Effector memory CD4-positive, alpha-beta T cell (primary cell): ENCODE measurements around the gene TPRX2.
A peak's percentile ranks its signal among the peaks of the same experiment; 100 is the strongest.
"Not testable (repeated sequence)": the region's sequence is repeated elsewhere in the genome, so short reads cannot be mapped to it uniquely, and the experiment has no call there.

ENCODE experiments used
- DNase-seq, 3 donors: peaks; one replicate each; pipeline ENCODE4 v3.0.0-alpha.2; 2020
- H3K27ac ChIP-seq: 2 replicates; pipeline ENCODE4 v1.7.0; 2013; ENCODE audit warnings: mild to moderate bottlenecking, low read length, moderate library complexity; ENCODE audit not compliant: insufficient read depth, poor library complexity, severe bottlenecking
- H3K27me3 ChIP-seq: replicated peaks from 2 replicates; pipeline ENCODE4 v1.7.0; 2013; ENCODE audit warnings: mild to moderate bottlenecking, low read length; ENCODE audit not compliant: insufficient read depth, control insufficient read depth, poor library complexity, severe bottlenecking
- H3K36me3 ChIP-seq: 2 replicates; pipeline ENCODE4 v1.7.0; 2013; ENCODE audit warnings: mild to moderate bottlenecking, low read length, moderate library complexity; ENCODE audit not compliant: control insufficient read depth, insufficient read depth
- H3K4me1 ChIP-seq: 2 replicates; pipeline ENCODE4 v1.7.0; 2013; ENCODE audit warnings: low read length, mild to moderate bottlenecking; ENCODE audit not compliant: control insufficient read depth, insufficient read depth, poor library complexity, severe bottlenecking
- H3K4me3 ChIP-seq: 2 replicates; pipeline ENCODE4 v1.7.0; 2013; ENCODE audit warnings: low read length, low read depth, mild to moderate bottlenecking; ENCODE audit not compliant: insufficient read depth, poor library complexity, severe bottlenecking
- H3K9me3 ChIP-seq: 2 replicates; pipeline ENCODE4 v1.7.0; 2013; ENCODE audit warnings: mild to moderate bottlenecking, low read length, moderate library complexity; ENCODE audit not compliant: control insufficient read depth

Gene TPRX2

DNA sequence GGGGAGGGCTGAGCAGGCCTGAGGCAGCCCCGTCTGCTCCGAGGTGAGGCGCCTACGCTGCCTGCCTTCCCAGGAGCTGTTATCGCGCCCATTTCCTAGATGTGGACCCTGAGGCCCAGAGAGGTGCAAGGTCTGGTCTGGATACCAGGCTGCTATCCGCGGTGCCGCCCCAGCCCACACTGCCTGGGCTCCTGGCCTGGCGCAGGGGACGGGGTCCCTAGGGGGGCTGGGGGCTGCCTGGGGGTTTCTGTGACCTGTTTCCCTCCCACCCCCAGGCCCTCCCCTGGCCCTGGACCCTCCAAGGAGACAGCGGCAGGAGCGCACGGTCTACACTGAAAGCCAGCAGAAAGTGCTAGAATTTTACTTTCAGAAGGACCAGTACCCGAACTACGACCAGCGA is 803 bp downstream of the TPRX2 start:
- not testable (repeated sequence) for H3K36me3 ChIP-seq, H3K4me3 ChIP-seq, DNase-seq, H3K9me3 ChIP-seq, H3K27me3 ChIP-seq, H3K27ac ChIP-seq, H3K4me1 ChIP-seq

DNA sequence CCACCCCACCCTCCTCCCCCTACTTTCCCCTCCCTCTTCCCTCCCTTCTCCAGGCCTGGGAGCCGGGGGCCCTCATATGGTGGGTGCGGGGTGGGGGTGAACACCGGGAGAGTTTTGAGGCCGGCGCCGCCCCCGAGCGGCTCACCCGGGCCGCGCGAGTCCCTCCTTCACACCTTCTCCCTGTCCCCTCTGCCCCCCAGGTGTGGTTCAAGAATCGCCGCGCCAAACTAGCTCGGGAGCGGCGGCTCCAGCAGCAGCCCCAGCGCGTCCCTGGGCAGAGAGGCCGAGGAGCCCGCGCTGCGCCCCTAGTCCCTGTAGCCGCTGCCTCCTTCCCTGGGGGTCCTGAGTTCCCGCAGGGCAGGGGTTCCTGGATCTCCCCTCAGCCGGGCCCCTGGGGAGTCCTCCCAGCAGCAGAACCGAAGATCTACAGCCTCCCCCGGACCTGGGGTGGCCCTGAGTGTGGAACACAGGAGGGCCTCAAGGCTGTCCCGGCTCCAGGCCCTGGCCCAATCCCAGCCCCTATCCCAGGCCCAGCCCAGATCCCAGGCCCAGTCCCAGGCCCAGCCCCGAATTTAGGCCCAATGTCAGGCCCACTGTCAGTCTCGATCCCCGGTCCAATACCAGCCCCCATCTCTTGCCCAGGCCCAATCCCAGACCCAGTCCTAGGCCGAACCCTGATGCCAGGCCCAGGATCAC is 1.7 kb downstream of the TPRX2 start:
- H3K27me3 ChIP-seq, result no peaks in the 10 kb centered on the region

GRCh38 chr19:47861630-47862029 is 2.6 kb downstream of the TPRX2 start:
- Histone ChIP-seq H3K4me1 (no peaks in the 10 kb centered on the region), H3K27me3 (no peaks in the 10 kb centered on the region), H3K9me3 (no peaks in the 10 kb centered on the region), H3K27ac (no peak overlapping the region), H3K4me3 (no peak overlapping the region), H3K36me3 (no peaks in the 10 kb centered on the region)
- no peak for DNase-seq

More for the DNA sequence above, 1.7 kb downstream of the TPRX2 start:
- no peak overlapping the region for H3K27ac ChIP-seq
- H3K4me1 ChIP-seq, result no peaks in the 10 kb centered on the region
- DNase-seq, result no peak
- H3K4me3 ChIP-seq, result no peak overlapping the region
- H3K36me3 ChIP-seq, result no peaks in the 10 kb centered on the region
- H3K9me3 ChIP-seq, result no peaks in the 10 kb centered on the region

DNA sequence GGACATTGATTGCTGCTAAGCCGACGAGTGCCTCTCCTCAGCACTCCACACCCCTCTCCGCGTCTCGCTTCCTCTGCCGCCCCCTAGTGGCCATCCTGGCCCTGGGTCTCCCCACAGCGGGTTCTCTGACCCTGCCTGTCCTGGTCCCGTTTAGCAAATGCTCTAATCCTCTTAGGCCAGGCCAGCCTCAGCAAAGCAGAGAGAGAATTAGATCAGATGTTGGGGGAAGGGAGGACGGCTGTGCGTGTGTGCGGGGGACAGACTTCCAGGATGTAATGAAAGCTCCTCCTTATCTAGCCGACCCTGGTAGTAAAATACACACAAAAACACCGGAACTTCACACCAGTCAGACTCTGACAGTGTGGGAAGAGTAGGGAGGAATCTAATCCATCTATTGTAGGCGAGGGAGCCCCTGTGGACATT is 4.5 kb downstream of the TPRX2 start:
- Histone ChIP-seq H3K36me3 (no peaks in the 10 kb centered on the region), H3K9me3 (no peaks in the 10 kb centered on the region), H3K4me1 (no peaks in the 10 kb centered on the region), H3K4me3 (no peak overlapping the region), H3K27me3 (no peaks in the 10 kb centered on the region), H3K27ac (no peak overlapping the region)
- DNase-seq, result peak; percentile 43 to 62 (median 44)

- H3K9me3 ChIP-seq, result no peaks in the 10 kb centered on the region
- no peak for DNase-seq
- H3K4me3 ChIP-seq, result no peak overlapping the region
- no peaks in the 10 kb centered on the region for H3K36me3 ChIP-seq
- H3K27me3 ChIP-seq, result no peaks in the 10 kb centered on the region
- H3K27ac ChIP-seq, result no peak overlapping the region
- no peaks in the 10 kb centered on the region for H3K4me1 ChIP-seq
These were observed 6.1 kb downstream of the TPRX2 start for GRCh38 chr19:47865166-47865565.

DNA sequence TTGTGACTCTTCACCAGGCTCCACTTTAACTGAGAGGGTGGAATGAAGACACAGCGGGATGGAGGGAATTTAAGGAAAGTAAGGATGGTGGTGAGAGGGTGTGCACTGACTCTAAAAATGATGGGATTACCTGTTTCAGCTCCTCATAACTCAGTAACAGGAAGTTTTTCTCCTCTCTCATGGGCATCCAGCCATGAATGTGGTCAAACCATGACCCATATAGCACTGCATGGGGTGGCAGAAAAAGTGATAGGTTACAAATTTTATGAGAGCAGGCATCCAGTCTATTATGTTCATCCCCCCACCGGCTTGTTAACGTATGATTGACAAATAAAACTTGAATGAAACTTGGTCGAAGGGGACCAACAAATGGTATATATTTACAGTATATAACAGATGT is 19.9 kb downstream of the TPRX2 start:
- DNase-seq, result no peak
- no peaks in the 10 kb centered on the region for H3K27me3 ChIP-seq
- H3K27ac ChIP-seq, result no peak overlapping the region
- no peaks in the 10 kb centered on the region for H3K9me3 ChIP-seq
- no peaks in the 10 kb centered on the region for H3K36me3 ChIP-seq
- H3K4me3 ChIP-seq, result no peak overlapping the region
- no peaks in the 10 kb centered on the region for H3K4me1 ChIP-seq

DNA sequence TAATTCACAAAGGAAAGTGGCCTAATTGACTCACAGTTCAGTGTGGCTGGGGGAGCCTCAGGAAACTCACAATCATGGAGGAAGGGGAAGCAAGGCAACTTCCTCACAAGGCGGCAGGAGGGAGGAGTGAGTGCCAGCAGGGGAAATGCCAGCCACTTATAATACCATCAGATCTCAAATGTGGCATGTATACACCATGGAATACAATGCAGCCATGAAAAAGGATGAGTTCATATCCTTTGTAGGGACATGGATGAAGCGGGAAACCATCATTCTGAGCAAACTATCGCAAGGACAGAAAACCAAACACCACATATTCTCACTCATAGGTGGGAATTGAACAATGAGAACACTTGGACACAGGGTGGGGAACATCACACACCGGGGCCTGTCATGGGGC is 20.4 kb downstream of the TPRX2 start:
- H3K36me3 ChIP-seq, DNase-seq, H3K4me1 ChIP-seq, H3K27ac ChIP-seq, H3K4me3 ChIP-seq, H3K9me3 ChIP-seq, H3K27me3 ChIP-seq: not testable (repeated sequence)

DNA sequence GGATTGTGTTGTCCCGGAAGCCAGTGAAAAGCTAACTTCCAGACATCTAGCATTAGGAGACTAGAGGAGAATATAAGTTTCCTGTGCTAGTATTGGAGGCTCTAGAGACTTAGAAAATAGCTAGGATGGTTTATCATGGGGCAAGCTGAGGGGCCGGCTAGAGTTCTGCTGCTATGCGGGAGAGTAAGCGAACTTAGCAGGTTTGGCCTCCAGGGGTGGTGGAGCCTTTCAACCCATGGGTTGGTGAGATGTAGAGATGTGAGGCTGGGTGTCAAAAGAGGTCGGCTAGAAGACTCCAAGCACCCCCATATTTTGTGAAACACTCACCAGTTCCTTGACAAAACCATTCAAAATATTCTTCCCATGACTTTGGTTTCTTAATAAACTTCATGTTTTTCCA is 22.7 kb downstream of the TPRX2 start:
- DNase-seq, result no peak
- no peaks in the 10 kb centered on the region for H3K4me1 ChIP-seq
- H3K9me3 ChIP-seq, result no peaks in the 10 kb centered on the region
- no peaks in the 10 kb centered on the region for H3K36me3 ChIP-seq
- no peak overlapping the region for H3K4me3 ChIP-seq
- no peaks in the 10 kb centered on the region for H3K27me3 ChIP-seq
- H3K27ac ChIP-seq, result no peak overlapping the region

- no peak for DNase-seq
- Histone ChIP-seq H3K36me3 (no peaks in the 10 kb centered on the region), H3K27me3 (no peaks in the 10 kb centered on the region), H3K4me3 (no peak overlapping the region), H3K9me3 (no peaks in the 10 kb centered on the region), H3K27ac (no peak overlapping the region), H3K4me1 (no peaks in the 10 kb centered on the region)
These were observed 23.9 kb downstream of the TPRX2 start for GRCh38 chr19:47882890-47883289.

- Histone ChIP-seq H3K4me1 (no peaks in the 10 kb centered on the region), H3K4me3 (no peak overlapping the region), H3K36me3 (no peaks in the 10 kb centered on the region), H3K9me3 (no peaks in the 10 kb centered on the region), H3K27me3 (no peaks in the 10 kb centered on the region), H3K27ac (no peak overlapping the region)
- DNase-seq, result no peak
These were observed 26.0 kb downstream of the TPRX2 start for GRCh38 chr19:47885067-47885463.
